Gastroesophageal sphincter (tissue), 3 donors: ENCODE results near the gene ESPNL.

Experiments
- EP300 ChIP-seq: sonication (generic); formaldehyde crosslinking; IDR thresholded peaks from one replicate; pipeline ENCODE4 v1.6.1; 2017; ENCODE audit warnings: antibody characterized with exemption, mild to moderate bottlenecking
- POLR2A ChIP-seq, 2 donors: fragments of 450-650 bp; IDR thresholded peaks; one replicate each; pipeline ENCODE4 v1.6.1; 2017; ENCODE audit warnings: antibody characterized with exemption in 2 of 2, mild to moderate bottlenecking in 2 of 2, moderate library complexity in 1 of 2
- POLR2AphosphoS5 ChIP-seq: sonication (generic); formaldehyde crosslinking; IDR thresholded peaks from one replicate; pipeline ENCODE4 v1.6.1; 2017; ENCODE audit warnings: antibody characterized with exemption
- TF ChIP-seq, protein P1 (sequence below), 4 experiments: fragments of 200-600 bp in 2 of 4; fragments of 450-650 bp in 2 of 4; sonication (generic) in 1 of 4; IDR thresholded peaks; one replicate each; pipeline ENCODE4 v1.5.1; 2017 to 2019; ENCODE audit warnings: antibody characterized with exemption in 4 of 4, mild to moderate bottlenecking in 2 of 4, moderate library complexity in 2 of 4

DNA sequence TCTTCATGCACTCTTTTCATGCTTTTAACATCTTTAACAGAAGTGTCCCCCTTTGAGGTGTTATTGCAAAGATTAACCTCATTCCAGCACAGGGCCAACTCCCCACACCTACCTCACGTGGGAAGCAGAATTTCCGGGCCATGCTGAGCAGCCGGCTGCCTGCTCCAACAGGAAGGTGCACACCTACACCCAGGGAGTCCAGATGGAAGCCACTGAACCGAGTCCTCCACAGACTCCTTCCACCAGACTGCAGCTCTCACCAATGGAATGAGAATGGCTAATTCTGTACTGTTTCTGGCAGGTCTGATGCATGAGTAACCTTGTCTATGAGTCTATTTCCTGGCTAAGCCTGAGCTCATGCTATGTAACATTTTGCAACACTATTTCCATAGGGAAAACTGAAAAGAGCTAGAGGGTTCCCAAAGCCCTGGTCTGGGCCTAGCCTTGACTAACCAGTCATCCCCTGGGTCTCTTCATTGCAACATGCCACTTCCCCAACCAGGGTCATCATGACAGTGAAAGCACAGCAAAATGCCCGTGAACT is 69.6 kb downstream of the ESPNL start:
- TF ChIP-seq, protein P1, sequence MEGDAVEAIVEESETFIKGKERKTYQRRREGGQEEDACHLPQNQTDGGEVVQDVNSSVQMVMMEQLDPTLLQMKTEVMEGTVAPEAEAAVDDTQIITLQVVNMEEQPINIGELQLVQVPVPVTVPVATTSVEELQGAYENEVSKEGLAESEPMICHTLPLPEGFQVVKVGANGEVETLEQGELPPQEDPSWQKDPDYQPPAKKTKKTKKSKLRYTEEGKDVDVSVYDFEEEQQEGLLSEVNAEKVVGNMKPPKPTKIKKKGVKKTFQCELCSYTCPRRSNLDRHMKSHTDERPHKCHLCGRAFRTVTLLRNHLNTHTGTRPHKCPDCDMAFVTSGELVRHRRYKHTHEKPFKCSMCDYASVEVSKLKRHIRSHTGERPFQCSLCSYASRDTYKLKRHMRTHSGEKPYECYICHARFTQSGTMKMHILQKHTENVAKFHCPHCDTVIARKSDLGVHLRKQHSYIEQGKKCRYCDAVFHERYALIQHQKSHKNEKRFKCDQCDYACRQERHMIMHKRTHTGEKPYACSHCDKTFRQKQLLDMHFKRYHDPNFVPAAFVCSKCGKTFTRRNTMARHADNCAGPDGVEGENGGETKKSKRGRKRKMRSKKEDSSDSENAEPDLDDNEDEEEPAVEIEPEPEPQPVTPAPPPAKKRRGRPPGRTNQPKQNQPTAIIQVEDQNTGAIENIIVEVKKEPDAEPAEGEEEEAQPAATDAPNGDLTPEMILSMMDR (IDR thresholded peaks at IDR 0.05) = no peak
- TF ChIP-seq POLR2A (IDR thresholded peaks at IDR 0.05) = no peak
- peak; percentile 68 for TF ChIP-seq POLR2AphosphoS5
- no peak for TF ChIP-seq EP300
